A549 treated with GW870086 at 1 μM for 4 hours (cell line): Measurements from ENCODE around the gene RPS27A. TPM values are rescaled to one million over a fixed set of nuclear protein-coding genes. Genes with fewer than 3 reads are reported as not detected.

Source experiments
- total RNA-seq: library from RNA; stranded (reverse); fragments of 200-300 nt; extraction: Qiagen RNA extraction; gene quantifications from 5 replicates; pipeline ENCODE4 v1.2.3, GENCODE V29; 2022; ENCODE audit warnings: low read depth

RPS27A gene
- 2,546 to 3,421 TPM (median 2,856 TPM) in 5 replicates for total RNA-seq

DNA sequence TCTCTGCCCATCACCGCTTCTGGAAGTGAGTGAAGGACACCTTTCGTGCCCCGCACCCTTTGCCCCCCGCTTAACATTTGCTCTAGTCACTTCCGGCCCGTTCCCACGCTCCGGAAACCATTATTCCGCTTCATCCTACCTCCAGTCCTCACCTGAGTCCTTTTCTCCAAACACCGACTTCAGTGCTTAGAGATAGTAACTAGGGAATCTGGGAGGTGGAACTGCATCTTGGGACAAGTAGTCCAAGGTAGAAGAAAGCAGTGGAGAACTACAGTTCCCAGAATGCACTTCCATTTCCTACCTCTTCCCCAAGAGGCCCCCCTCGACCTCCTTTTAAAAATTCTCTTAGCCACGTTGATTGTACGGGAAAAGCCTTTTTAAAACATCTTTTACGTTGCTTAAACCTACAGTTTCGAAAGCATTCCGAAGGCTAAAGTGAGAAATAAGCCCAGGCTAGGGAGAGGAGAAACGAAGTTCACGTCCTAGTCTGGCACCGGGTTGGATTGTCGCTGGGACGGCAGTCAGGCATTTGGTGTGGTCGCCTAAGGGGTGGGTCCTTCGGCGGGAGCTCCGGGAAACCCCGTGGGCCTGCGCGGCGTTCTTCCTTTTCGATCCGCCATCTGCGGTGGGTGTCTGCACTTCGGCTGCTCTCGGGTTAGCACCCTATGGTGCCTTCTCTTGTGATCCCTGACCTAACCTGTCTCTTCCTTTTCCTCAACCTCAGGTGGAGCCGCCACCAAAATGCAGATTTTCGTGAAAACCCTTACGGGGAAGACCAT lies at the start of gene RPS27A, which contains the start of gene CLHC1:
RPS27A (plus strand) TSS at position 605 of the 779 bp plus-strand sequence; CDS start at position 742, 137 bp downstream.
CLHC1 (minus strand) TSS at position 210 of the 779 bp plus-strand sequence. CDS start 9,882 bp downstream, outside the sequence.

DNA sequence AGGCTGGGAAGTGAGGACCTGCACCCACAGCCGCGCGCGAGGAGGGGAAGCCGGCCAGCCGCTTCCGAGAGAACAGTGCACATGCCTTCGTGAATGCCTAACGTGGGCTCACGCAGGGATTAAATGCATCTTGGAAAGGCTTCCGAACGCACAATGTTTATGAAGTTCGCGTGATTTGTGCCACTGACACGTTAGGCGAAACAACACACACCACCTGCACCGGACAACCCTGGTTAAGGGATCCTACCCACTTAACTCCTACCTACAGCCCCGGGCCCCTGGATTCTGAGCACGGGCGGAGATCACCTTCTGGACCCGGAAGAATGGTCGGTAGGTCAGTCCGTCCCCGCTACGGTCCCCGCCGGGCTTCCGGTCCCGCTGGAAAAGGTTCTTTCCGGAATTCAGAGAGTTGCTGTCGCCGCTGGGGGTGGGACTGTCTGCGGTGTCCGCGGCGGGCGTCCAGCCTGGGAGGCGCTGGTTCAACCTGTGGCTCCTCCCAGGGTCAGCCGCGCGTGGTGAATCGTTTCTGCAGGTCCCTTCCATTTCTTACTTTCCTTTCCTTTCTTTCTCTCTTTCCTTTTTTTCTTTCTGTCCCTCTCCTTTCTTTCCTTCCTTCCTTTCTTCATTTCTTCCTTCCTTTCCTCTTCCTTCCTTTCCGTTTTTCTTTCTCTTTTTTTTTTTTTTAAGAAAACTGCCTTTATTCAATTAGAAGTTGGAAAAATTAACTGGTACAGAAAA lies 36.6 kb downstream of the RPS27A start, which contains the start of gene MTIF2:
MTIF2 (minus strand) TSS at position 325 of the 738 bp plus-strand sequence. CDS start 5,373 bp downstream, outside the sequence.

Other genes starting within 250 kb of the RPS27A start
- 411 to 527 TPM (median 509 TPM) in 5 replicates for gene RTN4, start 182.2 kb upstream of the RPS27A start, total RNA-seq
- gene CLHC1, start 395 bp upstream of the RPS27A start, total RNA-seq = 1.5 to 2.7 TPM (median 1.9 TPM) in 5 replicates
- gene MTIF2, start 36.5 kb downstream of the RPS27A start, total RNA-seq = 38.1 to 46.5 TPM (median 41.3 TPM) in 5 replicates
- gene CCDC88A, start 187.2 kb downstream of the RPS27A start, total RNA-seq = 17.6 to 27.6 TPM (median 24.1 TPM) in 5 replicates